OCI-LY1 (cell line): ENCODE results near the gene SLC29A2.

ENCODE experiments used
- CTCF ChIP-seq: fragments of 200-600 bp; sonication (generic), shearing (Covaris generic); IDR thresholded peaks from 2 replicates; pipeline ENCODE4 v1.5.1; 2017; ENCODE audit warnings: mild to moderate bottlenecking, antibody characterized with exemption, low read length, moderate library complexity, mixed read lengths
- EZH2 ChIP-seq: fragments of 200-600 bp; sonication (generic), shearing (Covaris generic); IDR thresholded peaks from 2 replicates; pipeline ENCODE4 v1.8.0; 2017; ENCODE audit warnings: borderline replicate concordance, mixed run types, mild to moderate bottlenecking, antibody characterized with exemption, low read length, moderate library complexity, mixed read lengths

GRCh38 chr11:66365166-66365565 lies 6.4 kb downstream of the SLC29A2 start:
- TF ChIP-seq CTCF (no peak), EZH2 (no peak)
